Measurements from ENCODE around the gene SCT.

DNA sequence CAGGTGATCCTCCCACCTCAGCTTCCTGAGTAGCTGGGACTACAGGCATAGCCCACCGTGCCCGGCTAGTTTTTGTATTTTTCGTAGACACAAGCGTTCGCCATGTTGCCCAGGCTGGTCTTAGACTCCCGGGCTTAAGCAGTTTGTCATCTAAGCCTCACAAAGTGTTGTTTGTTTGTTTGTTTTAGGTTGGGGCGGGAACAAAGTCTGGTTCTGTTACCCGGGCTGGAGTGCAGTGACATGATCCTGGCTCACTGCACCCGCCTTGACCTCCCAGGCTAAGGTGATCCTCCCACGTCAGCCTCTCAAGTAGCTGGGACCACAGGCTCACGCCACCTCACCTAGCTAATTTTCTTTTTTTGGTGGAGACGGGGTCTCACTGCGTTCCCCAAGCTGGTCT is 23.8 kb downstream of the SCT start:
- TF ChIP-seq EZH2 (IDR thresholded peaks at IDR 0.05; ENCODE audit: insufficient read depth, poor library complexity, severe bottlenecking) (no peak), EZH2phosphoT487 (IDR thresholded peaks at IDR 0.05; ENCODE audit: insufficient read depth, low read depth) (no peak)

Data from GM23248 (cell line).